Testis (tissue), 3 donors: Measurements from ENCODE around the gene RTBDN. TPM values are rescaled to one million over a fixed set of nuclear protein-coding genes. Genes with fewer than 3 reads are reported as not detected.
A peak's percentile ranks its signal among the peaks of the same experiment; 100 is the strongest.

Experiments
- DNase-seq: peaks from one replicate; pipeline ENCODE4 v3.0.0-alpha.2; 2019
- H3K27ac ChIP-seq, 2 donors: fragments of 200-600 bp; sonication (generic); one replicate each; pipeline ENCODE4 v1.5.1; 2019
- H3K27me3 ChIP-seq: fragments of 200-600 bp; sonication (generic); one replicate; pipeline ENCODE4 v1.5.1; 2019
- H3K36me3 ChIP-seq: fragments of 200-600 bp; sonication (generic); one replicate; pipeline ENCODE4 v1.5.1; 2017; ENCODE audit warnings: low read depth; ENCODE audit errors: missing control alignments
- H3K4me1 ChIP-seq: fragments of 200-600 bp; sonication (generic); one replicate; pipeline ENCODE4 v1.5.1; 2019
- H3K4me3 ChIP-seq, 2 donors: fragments of 200-600 bp; sonication (generic); one replicate each; pipeline ENCODE4 v1.5.1; 2017 to 2019
- H3K9me3 ChIP-seq: fragments of 200-600 bp; sonication (generic); one replicate; pipeline ENCODE4 v1.5.1; 2017
- POLR2A ChIP-seq: fragments of 450-650 bp; IDR thresholded peaks from one replicate; pipeline ENCODE4 v1.6.1; 2017; ENCODE audit warnings: antibody characterized with exemption, mild to moderate bottlenecking, moderate library complexity
- WGBS, 2 donors: methylation state at CpG; one replicate each; pipeline ENCODE4 v1.1.5; 2018; 5-methylcytosine and 5-hydroxymethylcytosine counted together
- intact Hi-C: fragments of 100-400 bp; cut with DNase I; formaldehyde crosslinking; loops from one replicate; pipeline ENCODE4 v1.15.1; 2023; ENCODE audit warnings: low total_unique reads
- polyA plus RNA-seq: library from polyadenylated mRNA; stranded (reverse); fragments of 350-450 nt; fragmentation: Illumina TruSeq; extraction: RNeasy Lipid Tissue Mini Kit (QIAGEN cat#74804); gene quantifications from one replicate; pipeline ENCODE4 v1.2.3, GENCODE V29; 2014; ENCODE audit warnings: low read depth, low replicate concordance; ENCODE audit not compliant: insufficient read depth
- total RNA-seq, 2 donors: library from RNA; depleted of rRNA; stranded (reverse); fragments of >200 nt; gene quantifications; one replicate each; pipeline ENCODE4 v1.2.3, GENCODE V29; 2016
- TF ChIP-seq, protein P1 (sequence below), 3 experiments: fragments of 450-650 bp in 2 of 3; fragments of 200-600 bp in 1 of 3; sonication (generic) in 1 of 3; IDR thresholded peaks; one replicate each; pipeline ENCODE4 v1.5.1; 2016 to 2019; ENCODE audit warnings: antibody characterized with exemption in 3 of 3, mild to moderate bottlenecking in 2 of 3, moderate library complexity in 1 of 3

Gene RTBDN
- total and polyA plus RNA-seq, 3 donors from 2014 or later, result 3.7 to 5.1 (median 3.8) TPM

DNA sequence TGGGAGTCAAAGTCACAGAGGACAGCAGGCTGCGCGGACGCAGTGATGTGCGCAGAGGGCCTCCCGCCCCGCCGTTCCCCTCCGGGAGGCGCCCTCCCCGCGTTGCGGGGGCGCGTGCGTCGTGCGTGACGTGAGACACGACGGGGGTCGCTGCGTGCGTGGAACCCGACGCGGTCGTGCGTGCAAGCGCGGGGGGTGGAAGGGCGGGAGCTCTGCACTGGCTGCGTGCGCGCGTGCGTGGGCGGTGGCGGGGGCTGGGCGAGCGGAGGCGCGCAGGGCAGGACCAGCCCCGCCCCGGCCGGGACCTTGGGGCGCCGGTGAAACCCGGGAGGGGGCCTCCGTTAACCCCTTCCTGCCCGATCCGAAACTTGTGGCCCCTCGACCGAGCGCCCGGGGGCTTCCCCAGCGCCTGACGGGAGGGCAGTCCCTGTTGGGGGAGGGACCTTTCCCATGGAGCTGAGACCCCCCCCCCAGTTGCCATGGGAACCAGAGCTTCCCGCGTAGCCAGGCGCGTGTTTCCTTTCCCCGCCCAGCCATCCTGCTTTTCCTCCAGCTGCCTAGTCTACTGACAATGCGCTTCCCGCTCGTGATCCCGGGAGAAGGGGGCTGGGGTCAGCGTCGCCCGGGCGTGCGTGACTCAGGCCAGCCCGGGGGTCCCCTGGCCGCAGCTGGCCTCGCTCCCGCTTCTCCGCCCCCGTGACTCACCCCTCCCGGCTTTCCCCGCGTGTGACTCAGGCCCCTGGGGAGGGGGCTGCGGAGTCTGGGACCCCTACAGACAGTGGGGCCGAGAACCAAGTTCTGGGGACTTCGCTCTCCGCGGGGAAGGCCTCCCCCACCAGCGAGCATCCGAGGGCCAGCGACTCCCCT lies 51.7 kb downstream of the RTBDN start:
- no peaks in the 10 kb centered on the region for H3K36me3 ChIP-seq
- H3K27me3 ChIP-seq, result no peaks in the 10 kb centered on the region
- intact Hi-C loops, result no loop called here
- no peaks in the 10 kb centered on the region for H3K9me3 ChIP-seq
- TF ChIP-seq, protein P1, sequence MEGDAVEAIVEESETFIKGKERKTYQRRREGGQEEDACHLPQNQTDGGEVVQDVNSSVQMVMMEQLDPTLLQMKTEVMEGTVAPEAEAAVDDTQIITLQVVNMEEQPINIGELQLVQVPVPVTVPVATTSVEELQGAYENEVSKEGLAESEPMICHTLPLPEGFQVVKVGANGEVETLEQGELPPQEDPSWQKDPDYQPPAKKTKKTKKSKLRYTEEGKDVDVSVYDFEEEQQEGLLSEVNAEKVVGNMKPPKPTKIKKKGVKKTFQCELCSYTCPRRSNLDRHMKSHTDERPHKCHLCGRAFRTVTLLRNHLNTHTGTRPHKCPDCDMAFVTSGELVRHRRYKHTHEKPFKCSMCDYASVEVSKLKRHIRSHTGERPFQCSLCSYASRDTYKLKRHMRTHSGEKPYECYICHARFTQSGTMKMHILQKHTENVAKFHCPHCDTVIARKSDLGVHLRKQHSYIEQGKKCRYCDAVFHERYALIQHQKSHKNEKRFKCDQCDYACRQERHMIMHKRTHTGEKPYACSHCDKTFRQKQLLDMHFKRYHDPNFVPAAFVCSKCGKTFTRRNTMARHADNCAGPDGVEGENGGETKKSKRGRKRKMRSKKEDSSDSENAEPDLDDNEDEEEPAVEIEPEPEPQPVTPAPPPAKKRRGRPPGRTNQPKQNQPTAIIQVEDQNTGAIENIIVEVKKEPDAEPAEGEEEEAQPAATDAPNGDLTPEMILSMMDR (IDR thresholded peaks at IDR 0.05), result no peak
- TF ChIP-seq POLR2A, result no peak
- peaks cover 66% of the 10 kb centered on the region for H3K4me1 ChIP-seq
- peak; percentile 91 for DNase-seq
- peak overlapping the region; percentile 7 to 70 for H3K4me3 ChIP-seq
- H3K27ac ChIP-seq, result peak overlapping the region; percentile 82 to 98
- WGBS, 2 donors, result 0% methylated on average over 74 of the region's 88 CpGs; no CpG with 5 or more reads in 1 of the 2 donors

DNA sequence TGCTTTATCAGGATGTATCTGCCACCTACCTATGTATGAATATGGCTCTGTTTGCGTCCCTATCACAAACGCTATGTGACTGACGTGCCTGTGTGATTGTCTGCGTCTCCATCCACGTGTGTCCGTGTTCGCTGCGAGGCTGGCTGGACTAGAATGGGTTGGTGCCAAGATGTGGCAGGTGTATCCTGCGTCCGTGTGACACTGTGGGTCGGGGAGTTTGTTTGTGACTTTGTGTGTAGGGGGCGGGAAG lies 52.3 kb downstream of the RTBDN start:
- peaks cover 64% of the 10 kb centered on the region for H3K4me1 ChIP-seq
- intact Hi-C loops, result no loop called here
- H3K36me3 ChIP-seq, result no peaks in the 10 kb centered on the region
- no peaks in the 10 kb centered on the region for H3K9me3 ChIP-seq
- no peaks in the 10 kb centered on the region for H3K27me3 ChIP-seq
- H3K4me3 ChIP-seq, result peak overlapping the region; percentile 7 to 70
- peak overlapping the region; percentile 82 to 98 for H3K27ac ChIP-seq
- DNase-seq, result no peak
- TF ChIP-seq, protein P1 (IDR thresholded peaks at IDR 0.05), result no peak
- TF ChIP-seq POLR2A, result no peak
- WGBS, 2 donors, result 1 to 3% methylated on average over 12 of the region's 12 CpGs

DNA sequence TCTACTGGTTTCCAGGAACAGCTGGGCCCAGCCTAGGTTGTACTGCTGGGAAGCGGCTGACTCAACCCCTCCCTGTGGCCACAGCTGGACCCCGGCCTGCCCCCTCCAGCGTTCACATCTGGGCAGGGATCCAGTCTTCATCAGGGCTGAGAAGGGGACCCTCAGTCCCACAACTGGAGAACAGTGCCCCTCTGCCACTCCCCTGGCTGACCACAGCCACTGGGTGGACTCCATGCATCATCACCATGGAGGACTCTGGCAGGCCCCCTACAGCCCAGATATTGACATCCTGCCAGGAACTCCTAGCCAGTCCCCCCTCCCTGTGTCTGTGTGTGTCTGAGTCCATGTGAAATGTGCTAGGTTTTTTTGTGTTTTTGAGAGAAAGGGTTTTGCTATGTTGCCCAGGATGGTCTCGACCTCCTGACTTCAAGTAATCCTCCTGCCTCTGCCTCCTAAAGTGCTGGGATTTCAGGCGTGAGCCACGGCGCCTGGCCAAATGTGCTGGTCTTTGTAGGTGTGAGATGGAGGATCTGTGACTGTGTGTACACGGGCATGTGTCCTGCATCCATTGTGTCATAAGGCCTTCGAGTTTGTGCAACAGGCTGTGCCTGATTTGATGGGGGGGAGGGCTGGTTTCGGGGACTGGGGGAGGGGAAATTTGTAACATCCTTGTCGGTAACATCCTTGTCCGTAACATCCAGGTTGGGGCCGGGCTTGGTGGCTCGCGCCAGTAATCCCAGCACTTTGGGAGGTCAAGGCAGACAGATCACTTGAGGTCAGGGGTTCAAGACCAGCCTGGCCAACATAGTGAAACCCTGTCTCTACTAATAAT lies 55.0 kb downstream of the RTBDN start:
- DNase-seq, result peak; percentile 60
- Histone ChIP-seq H3K4me3 (peak overlapping the region in 1 of 2 donors; percentile 68), H3K9me3 (no peaks in the 10 kb centered on the region), H3K27me3 (no peaks in the 10 kb centered on the region), H3K27ac (peak overlapping the region; percentile 93 to 95), H3K4me1 (peaks cover 51% of the 10 kb centered on the region), H3K36me3 (no peaks in the 10 kb centered on the region)
- WGBS, 2 donors, result 21 to 35% methylated on average over 9 to 15 of the region's 15 CpGs
- TF ChIP-seq POLR2A, result no peak
- TF ChIP-seq, protein P1 (IDR thresholded peaks at IDR 0.05), result no peak
- intact Hi-C loops, result loop anchor here (10.0 kb wide), 1 partner anchor 65 kb away; no protein-coding TSS in a partner anchor

- DNase-seq, result no peak
- intact Hi-C loops, result loop anchor here (10.0 kb wide), 1 partner anchor 66 kb away; no protein-coding TSS in a partner anchor
- Histone ChIP-seq H3K27me3 (no peaks in the 10 kb centered on the region), H3K36me3 (no peaks in the 10 kb centered on the region), H3K9me3 (no peaks in the 10 kb centered on the region), H3K4me3 (peak overlapping the region in 1 of 2 donors; percentile 68), H3K27ac (peak overlapping the region; percentile 93 to 95), H3K4me1 (peaks cover 46% of the 10 kb centered on the region)
- TF ChIP-seq POLR2A, result no peak
- TF ChIP-seq, protein P1 (IDR thresholded peaks at IDR 0.05), result no peak
- WGBS, 2 donors, result 0 to 20% methylated on average over 4 to 6 of the region's 6 CpGs
These were observed 55.5 kb downstream of the RTBDN start for GRCh38 chr19:12778905-12779161.
